ENCODE measurements around the gene SPTBN5. TPM values are rescaled to one million over a fixed set of nuclear protein-coding genes. Genes with fewer than 3 reads are reported as not detected.

Gene SPTBN5
- total RNA-seq, 1 experiment from 2014 or later = 3.2 TPM

- CTCF ChIA-PET = interaction anchor here (1.5 kb wide), 1 partner anchor 12 kb away, joined by 6 read pairs; no protein-coding TSS in a partner anchor
- no peak for DNase-seq (ENCODE audit: low spot score)
- no TSS peak for BruUV-seq (replicated peaks)
- no peaks in the 10 kb centered on the region for H3K9me3 ChIP-seq (ENCODE audit: low read depth, low read length, poor library complexity, severe bottlenecking)
- TF ChIP-seq EZH2 (IDR thresholded peaks at IDR 0.05; ENCODE audit: borderline replicate concordance, low read depth, low read length, poor library complexity, severe bottlenecking) (no peak), CTCF (conservative IDR thresholded peaks at IDR 0.05; ENCODE audit: low read depth, low read length) (no peak)
- intact Hi-C loops (cut with micrococcal nuclease; ENCODE audit: unreplicated experiment) = no loop called here
- POLR2A ChIA-PET (ENCODE audit: low non-redundant PET) = no interaction called here
- no peaks in the 10 kb centered on the region for H3K27me3 ChIP-seq (replicated peaks; ENCODE audit: insufficient read depth, low read depth, low read length, poor library complexity)
- peaks cover 4% of the 10 kb centered on the region for H3K4me1 ChIP-seq (ENCODE audit: insufficient read depth, low read length, poor library complexity, severe bottlenecking)
- H3K4me3 ChIP-seq (ENCODE audit: low read depth, low read length, poor library complexity, severe bottlenecking) = no peak overlapping the region
- no peak overlapping the region for H3K27ac ChIP-seq (ENCODE audit: low read depth, low read length, poor library complexity, severe bottlenecking)
- no peaks in the 10 kb centered on the region for H3K36me3 ChIP-seq (ENCODE audit: insufficient read depth, low read length, poor library complexity, severe bottlenecking)
Observed at GRCh38 chr15:41892621-41893421, 1.0 kb downstream of the SPTBN5 start.

GRCh38 chr15:41891946-41892345, 1.9 kb downstream of the SPTBN5 start:
- DNase-seq (ENCODE audit: low spot score) = peak; percentile 51
- no peak overlapping the region for H3K4me3 ChIP-seq (ENCODE audit: low read depth, low read length, poor library complexity, severe bottlenecking)
- no peak overlapping the region for H3K27ac ChIP-seq (ENCODE audit: low read depth, low read length, poor library complexity, severe bottlenecking)
- TF ChIP-seq EZH2 (IDR thresholded peaks at IDR 0.05; ENCODE audit: borderline replicate concordance, low read depth, low read length, poor library complexity, severe bottlenecking) (no peak), CTCF (conservative IDR thresholded peaks at IDR 0.05; ENCODE audit: low read depth, low read length) (no peak)
- no peaks in the 10 kb centered on the region for H3K27me3 ChIP-seq (replicated peaks; ENCODE audit: insufficient read depth, low read depth, low read length, poor library complexity)
- no peaks in the 10 kb centered on the region for H3K36me3 ChIP-seq (ENCODE audit: insufficient read depth, low read length, poor library complexity, severe bottlenecking)
- no TSS peak for BruUV-seq (replicated peaks)
- peaks cover 4% of the 10 kb centered on the region for H3K4me1 ChIP-seq (ENCODE audit: insufficient read depth, low read length, poor library complexity, severe bottlenecking)
- intact Hi-C loops (cut with micrococcal nuclease; ENCODE audit: unreplicated experiment) = no loop called here
- no peaks in the 10 kb centered on the region for H3K9me3 ChIP-seq (ENCODE audit: low read depth, low read length, poor library complexity, severe bottlenecking)
- POLR2A ChIA-PET (ENCODE audit: low non-redundant PET) = no interaction called here
- CTCF ChIA-PET = no interaction called here

DNA sequence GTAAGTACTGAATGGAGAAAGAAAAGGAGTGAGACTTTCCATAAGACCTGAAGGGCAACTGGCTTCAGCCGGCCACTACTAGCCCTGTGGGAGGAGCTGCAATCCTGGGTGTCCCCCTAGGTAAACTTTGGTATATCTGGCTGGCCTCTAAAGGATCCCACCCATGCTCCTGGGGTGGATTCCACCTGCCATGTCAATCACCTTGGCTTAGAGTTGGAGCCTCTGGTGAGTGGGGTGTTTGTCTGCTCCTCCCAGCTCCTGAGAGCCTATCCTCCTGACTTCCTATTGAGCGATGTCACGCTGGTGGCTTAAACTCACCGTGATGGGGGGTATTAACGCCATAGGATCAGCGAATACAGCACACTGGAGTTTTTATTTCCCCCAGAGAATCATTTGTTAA, 2.6 kb downstream of the SPTBN5 start:
- no peaks in the 10 kb centered on the region for H3K9me3 ChIP-seq (ENCODE audit: low read depth, low read length, poor library complexity, severe bottlenecking)
- DNase-seq (ENCODE audit: low spot score) = no peak
- TF ChIP-seq EZH2 (IDR thresholded peaks at IDR 0.05; ENCODE audit: borderline replicate concordance, low read depth, low read length, poor library complexity, severe bottlenecking) = no peak
- no peak for TF ChIP-seq CTCF (conservative IDR thresholded peaks at IDR 0.05; ENCODE audit: low read depth, low read length)
- intact Hi-C loops (cut with micrococcal nuclease; ENCODE audit: unreplicated experiment) = no loop called here
- no peaks in the 10 kb centered on the region for H3K36me3 ChIP-seq (ENCODE audit: insufficient read depth, low read length, poor library complexity, severe bottlenecking)
- H3K27me3 ChIP-seq (replicated peaks; ENCODE audit: insufficient read depth, low read depth, low read length, poor library complexity) = no peaks in the 10 kb centered on the region
- no peak overlapping the region for H3K4me3 ChIP-seq (ENCODE audit: low read depth, low read length, poor library complexity, severe bottlenecking)
- peaks cover 4% of the 10 kb centered on the region for H3K4me1 ChIP-seq (ENCODE audit: insufficient read depth, low read length, poor library complexity, severe bottlenecking)
- ChIA-PET CTCF (no interaction called here), POLR2A (ENCODE audit: low non-redundant PET) (no interaction called here)
- BruUV-seq (replicated peaks) = no TSS peak
- H3K27ac ChIP-seq (ENCODE audit: low read depth, low read length, poor library complexity, severe bottlenecking) = no peak overlapping the region

All from A673 (cell line).